HEK293 (cell line): ENCODE data around the gene ARHGAP15.

Experiments used
- CTCF ChIA-PET: fragments of 350-600 bp; formaldehyde crosslinking; extraction: SDS; loops from one replicate; lab custom pipeline; 2021; ENCODE audit warnings: antibody characterized with exemption; lab: Yijun Ruan, JAX
- POLR2A ChIA-PET: fragments of 300-600 bp; formaldehyde crosslinking; extraction: SDS; loops from one replicate; lab custom pipeline; 2020; ENCODE audit warnings: antibody characterized with exemption, inconsistent platforms; lab: Yijun Ruan, JAX
- H3K27ac ChIP-seq: fragments of 200-500 bp; sonication (Bioruptor generic); 2 replicates; pipeline ENCODE4 v1.5.1; 2014; ENCODE audit warnings: low read depth, low read length, control low read depth, inconsistent platforms; ENCODE audit errors: extremely low read depth
- H3K36me3 ChIP-seq, 2 experiments: fragments of 200-500 bp in 1 of 2; sonication (Bioruptor generic) in 1 of 2; 1 replicate in 1 of 2; 2 replicates in 1 of 2; pipeline ENCODE4 v1.5.1; 2014 to 2017; ENCODE audit warnings: inconsistent platforms in 2 of 2, low read length in 2 of 2; ENCODE audit not compliant: control insufficient read depth in 2 of 2, insufficient read depth in 1 of 2
- H3K4me1 ChIP-seq: fragments of 200-500 bp; sonication (Bioruptor generic); 2 replicates; pipeline ENCODE4 v1.5.1; 2014; ENCODE audit warnings: mild to moderate bottlenecking, low read length, inconsistent platforms; ENCODE audit not compliant: control insufficient read depth, insufficient read depth
- H3K4me3 ChIP-seq: 2 replicates; pipeline ENCODE4 v1.5.1; 2011; ENCODE audit warnings: low read depth, mild to moderate bottlenecking, control low read depth, low read length, moderate library complexity
- H3K9me3 ChIP-seq: fragments of 200-500 bp; sonication (Bioruptor generic); 2 replicates; pipeline ENCODE4 v1.5.1; 2014; ENCODE audit warnings: low read depth, low read length, inconsistent platforms; ENCODE audit not compliant: control insufficient read depth, insufficient read depth
- KLF7 ChIP-seq: fragments of 450-650 bp; formaldehyde crosslinking; IDR thresholded peaks from 2 replicates; pipeline ENCODE4 v1.5.1; 2016; ENCODE audit warnings: missing biosample characterization, missing genetic modification characterization, borderline replicate concordance
- KLF8 ChIP-seq: fragments of 450-650 bp; formaldehyde crosslinking; IDR thresholded peaks from 2 replicates; pipeline ENCODE4 v1.5.1; 2016; ENCODE audit warnings: missing biosample characterization, missing genetic modification characterization
- SP2 ChIP-seq: fragments of 450-650 bp; formaldehyde crosslinking; IDR thresholded peaks from 2 replicates; pipeline ENCODE4 v1.5.1; 2016; ENCODE audit warnings: missing biosample characterization, missing genetic modification characterization
- ZFP41 ChIP-seq: fragments of 450-650 bp; formaldehyde crosslinking; IDR thresholded peaks from 2 replicates; pipeline ENCODE4 v1.5.1; 2016; ENCODE audit warnings: missing biosample characterization, missing genetic modification characterization, borderline replicate concordance
- ZNF175 ChIP-seq: fragments of 450-650 bp; formaldehyde crosslinking; IDR thresholded peaks from 2 replicates; pipeline ENCODE4 v1.5.1; 2016; ENCODE audit warnings: missing biosample characterization, missing genetic modification characterization
- ZNF292 ChIP-seq: fragments of 450-650 bp; formaldehyde crosslinking; IDR thresholded peaks from 2 replicates; pipeline ENCODE4 v1.5.1; 2016; ENCODE audit warnings: low read depth, missing biosample characterization, missing genetic modification characterization, borderline replicate concordance
- ZNF350 ChIP-seq: fragments of 450-650 bp; formaldehyde crosslinking; IDR thresholded peaks from 2 replicates; pipeline ENCODE4 v1.5.0; 2017; ENCODE audit warnings: missing biosample characterization, mild to moderate bottlenecking, missing genetic modification characterization
- ZNF48 ChIP-seq: fragments of 450-650 bp; formaldehyde crosslinking; IDR thresholded peaks from 2 replicates; pipeline ENCODE4 v1.5.1; 2016; ENCODE audit warnings: missing biosample characterization, missing genetic modification characterization
- ZNF544 ChIP-seq: fragments of 450-650 bp; formaldehyde crosslinking; IDR thresholded peaks from 2 replicates; pipeline ENCODE4 v1.5.0; 2017; ENCODE audit warnings: missing biosample characterization, missing genetic modification characterization
- ZNF600 ChIP-seq: fragments of 450-650 bp; formaldehyde crosslinking; IDR thresholded peaks from 2 replicates; pipeline ENCODE4 v1.5.1; 2016; ENCODE audit warnings: missing biosample characterization, missing genetic modification characterization
- ZNF701 ChIP-seq: fragments of 450-650 bp; formaldehyde crosslinking; IDR thresholded peaks from 2 replicates; pipeline ENCODE4 v1.5.1; 2016; ENCODE audit warnings: missing biosample characterization, missing genetic modification characterization
- ZNF768 ChIP-seq: fragments of 450-650 bp; formaldehyde crosslinking; IDR thresholded peaks from 2 replicates; pipeline ENCODE4 v1.5.1; 2018; ENCODE audit warnings: missing biosample characterization, mild to moderate bottlenecking, missing genetic modification characterization
- ZNF785 ChIP-seq: fragments of 450-650 bp; formaldehyde crosslinking; IDR thresholded peaks from 2 replicates; pipeline ENCODE4 v1.5.1; 2016; ENCODE audit warnings: missing biosample characterization, missing genetic modification characterization
- TF ChIP-seq, protein P1 (sequence below): fragments of 450-650 bp; formaldehyde crosslinking; IDR thresholded peaks from 2 replicates; pipeline ENCODE4 v1.5.1; 2016; ENCODE audit warnings: missing biosample characterization, missing genetic modification characterization
- TF ChIP-seq, protein P2 (sequence below): fragments of 450-650 bp; formaldehyde crosslinking; IDR thresholded peaks from 2 replicates; pipeline ENCODE4 v1.5.1; 2017; ENCODE audit warnings: missing biosample characterization, missing genetic modification characterization
- TF ChIP-seq, protein P3 (sequence below): fragments of 450-650 bp; formaldehyde crosslinking; IDR thresholded peaks from 2 replicates; pipeline ENCODE4 v1.5.1; 2016; ENCODE audit warnings: missing biosample characterization, missing genetic modification characterization, borderline replicate concordance
- TF ChIP-seq, protein P4 (sequence below): fragments of 450-650 bp; formaldehyde crosslinking; conservative IDR thresholded peaks from 2 replicates; pipeline ENCODE4 v1.5.1; 2016; ENCODE audit warnings: low read depth, missing biosample characterization, missing genetic modification characterization

ARHGAP15 gene

DNA sequence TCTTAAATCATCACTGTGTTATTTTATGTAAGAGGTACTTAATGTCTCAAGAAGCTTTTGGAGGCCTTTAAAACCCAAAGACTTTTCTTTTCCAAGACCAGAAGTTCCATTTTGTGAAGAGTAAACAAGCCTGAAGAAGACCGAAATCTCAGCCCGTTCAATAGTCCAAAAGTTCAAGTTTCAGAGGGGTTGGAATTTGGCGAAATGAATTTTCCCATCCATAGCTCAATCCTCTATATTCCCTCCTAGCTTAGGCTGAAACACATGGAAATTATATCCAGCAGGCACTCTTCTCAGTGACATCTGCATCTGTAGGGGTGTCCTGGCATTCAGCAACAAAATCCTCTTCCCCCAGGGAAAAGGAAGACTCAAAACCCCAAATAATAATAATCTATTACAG is 344.6 kb downstream of the ARHGAP15 start:
- CTCF ChIA-PET: no interaction called here
- Histone ChIP-seq H3K36me3 (no peaks in the 10 kb centered on the region), H3K4me1 (no peaks in the 10 kb centered on the region), H3K9me3 (no peaks in the 10 kb centered on the region), H3K4me3 (no peak overlapping the region), H3K27ac (no peak overlapping the region)
- POLR2A ChIA-PET: no interaction called here
- TF ChIP-seq ZNF600 (tag by site-specific recombination) (no peak), ZFP41 (tag by site-specific recombination) (no peak)

DNA sequence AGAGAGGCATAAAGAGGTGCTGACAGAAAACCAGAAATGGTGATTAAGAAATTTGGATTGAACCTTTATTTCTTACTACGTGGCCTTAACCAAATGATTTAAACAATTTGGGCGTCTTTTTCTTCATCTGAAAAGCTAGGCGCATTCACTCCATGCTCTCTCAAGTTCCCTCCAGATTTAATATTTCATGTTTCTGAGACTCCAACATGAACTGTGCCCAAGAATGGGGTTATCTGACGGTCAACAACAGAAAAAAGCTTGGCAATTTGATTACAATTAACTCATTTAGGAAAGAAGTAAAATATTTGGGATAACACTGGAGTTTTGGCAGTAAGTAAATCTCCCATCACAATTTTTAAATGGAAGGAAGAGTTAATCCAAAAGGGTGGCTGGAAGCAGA is 345.4 kb downstream of the ARHGAP15 start:
- ChIA-PET CTCF (no interaction called here), POLR2A (no interaction called here)
- Histone ChIP-seq H3K9me3 (no peaks in the 10 kb centered on the region), H3K4me1 (no peaks in the 10 kb centered on the region), H3K27ac (no peak overlapping the region), H3K36me3 (no peaks in the 10 kb centered on the region), H3K4me3 (no peak overlapping the region)
- TF ChIP-seq ZNF350 (tag by site-specific recombination) (no peak), ZNF544 (tag by site-specific recombination) (no peak), ZNF48 (tag by site-specific recombination) (no peak), ZNF175 (no peak), ZNF292 (tag by site-specific recombination) (no peak), SP2 (tag by site-specific recombination) (no peak), KLF7 (tag by site-specific recombination) (no peak), KLF8 (no peak), ZNF785 (tag by site-specific recombination) (no peak), ZNF701 (tag by site-specific recombination) (no peak), ZNF768 (tag by site-specific recombination) (no peak)
- TF ChIP-seq, protein P1, sequence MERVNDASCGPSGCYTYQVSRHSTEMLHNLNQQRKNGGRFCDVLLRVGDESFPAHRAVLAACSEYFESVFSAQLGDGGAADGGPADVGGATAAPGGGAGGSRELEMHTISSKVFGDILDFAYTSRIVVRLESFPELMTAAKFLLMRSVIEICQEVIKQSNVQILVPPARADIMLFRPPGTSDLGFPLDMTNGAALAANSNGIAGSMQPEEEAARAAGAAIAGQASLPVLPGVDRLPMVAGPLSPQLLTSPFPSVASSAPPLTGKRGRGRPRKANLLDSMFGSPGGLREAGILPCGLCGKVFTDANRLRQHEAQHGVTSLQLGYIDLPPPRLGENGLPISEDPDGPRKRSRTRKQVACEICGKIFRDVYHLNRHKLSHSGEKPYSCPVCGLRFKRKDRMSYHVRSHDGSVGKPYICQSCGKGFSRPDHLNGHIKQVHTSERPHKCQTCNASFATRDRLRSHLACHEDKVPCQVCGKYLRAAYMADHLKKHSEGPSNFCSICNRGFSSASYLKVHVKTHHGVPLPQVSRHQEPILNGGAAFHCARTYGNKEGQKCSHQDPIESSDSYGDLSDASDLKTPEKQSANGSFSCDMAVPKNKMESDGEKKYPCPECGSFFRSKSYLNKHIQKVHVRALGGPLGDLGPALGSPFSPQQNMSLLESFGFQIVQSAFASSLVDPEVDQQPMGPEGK (tag by site-specific recombination): no peak
- TF ChIP-seq, protein P2, sequence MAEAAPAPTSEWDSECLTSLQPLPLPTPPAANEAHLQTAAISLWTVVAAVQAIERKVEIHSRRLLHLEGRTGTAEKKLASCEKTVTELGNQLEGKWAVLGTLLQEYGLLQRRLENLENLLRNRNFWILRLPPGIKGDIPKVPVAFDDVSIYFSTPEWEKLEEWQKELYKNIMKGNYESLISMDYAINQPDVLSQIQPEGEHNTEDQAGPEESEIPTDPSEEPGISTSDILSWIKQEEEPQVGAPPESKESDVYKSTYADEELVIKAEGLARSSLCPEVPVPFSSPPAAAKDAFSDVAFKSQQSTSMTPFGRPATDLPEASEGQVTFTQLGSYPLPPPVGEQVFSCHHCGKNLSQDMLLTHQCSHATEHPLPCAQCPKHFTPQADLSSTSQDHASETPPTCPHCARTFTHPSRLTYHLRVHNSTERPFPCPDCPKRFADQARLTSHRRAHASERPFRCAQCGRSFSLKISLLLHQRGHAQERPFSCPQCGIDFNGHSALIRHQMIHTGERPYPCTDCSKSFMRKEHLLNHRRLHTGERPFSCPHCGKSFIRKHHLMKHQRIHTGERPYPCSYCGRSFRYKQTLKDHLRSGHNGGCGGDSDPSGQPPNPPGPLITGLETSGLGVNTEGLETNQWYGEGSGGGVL (tag by site-specific recombination): no peak
- TF ChIP-seq, protein P3, sequence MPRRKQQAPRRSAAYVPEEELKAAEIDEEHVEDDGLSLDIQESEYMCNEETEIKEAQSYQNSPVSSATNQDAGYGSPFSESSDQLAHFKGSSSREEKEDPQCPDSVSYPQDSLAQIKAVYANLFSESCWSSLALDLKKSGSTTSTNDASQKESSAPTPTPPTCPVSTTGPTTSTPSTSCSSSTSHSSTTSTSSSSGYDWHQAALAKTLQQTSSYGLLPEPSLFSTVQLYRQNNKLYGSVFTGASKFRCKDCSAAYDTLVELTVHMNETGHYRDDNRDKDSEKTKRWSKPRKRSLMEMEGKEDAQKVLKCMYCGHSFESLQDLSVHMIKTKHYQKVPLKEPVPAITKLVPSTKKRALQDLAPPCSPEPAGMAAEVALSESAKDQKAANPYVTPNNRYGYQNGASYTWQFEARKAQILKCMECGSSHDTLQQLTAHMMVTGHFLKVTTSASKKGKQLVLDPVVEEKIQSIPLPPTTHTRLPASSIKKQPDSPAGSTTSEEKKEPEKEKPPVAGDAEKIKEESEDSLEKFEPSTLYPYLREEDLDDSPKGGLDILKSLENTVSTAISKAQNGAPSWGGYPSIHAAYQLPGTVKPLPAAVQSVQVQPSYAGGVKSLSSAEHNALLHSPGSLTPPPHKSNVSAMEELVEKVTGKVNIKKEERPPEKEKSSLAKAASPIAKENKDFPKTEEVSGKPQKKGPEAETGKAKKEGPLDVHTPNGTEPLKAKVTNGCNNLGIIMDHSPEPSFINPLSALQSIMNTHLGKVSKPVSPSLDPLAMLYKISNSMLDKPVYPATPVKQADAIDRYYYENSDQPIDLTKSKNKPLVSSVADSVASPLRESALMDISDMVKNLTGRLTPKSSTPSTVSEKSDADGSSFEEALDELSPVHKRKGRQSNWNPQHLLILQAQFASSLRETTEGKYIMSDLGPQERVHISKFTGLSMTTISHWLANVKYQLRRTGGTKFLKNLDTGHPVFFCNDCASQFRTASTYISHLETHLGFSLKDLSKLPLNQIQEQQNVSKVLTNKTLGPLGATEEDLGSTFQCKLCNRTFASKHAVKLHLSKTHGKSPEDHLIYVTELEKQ (tag by site-specific recombination): no peak
- TF ChIP-seq, protein P4, sequence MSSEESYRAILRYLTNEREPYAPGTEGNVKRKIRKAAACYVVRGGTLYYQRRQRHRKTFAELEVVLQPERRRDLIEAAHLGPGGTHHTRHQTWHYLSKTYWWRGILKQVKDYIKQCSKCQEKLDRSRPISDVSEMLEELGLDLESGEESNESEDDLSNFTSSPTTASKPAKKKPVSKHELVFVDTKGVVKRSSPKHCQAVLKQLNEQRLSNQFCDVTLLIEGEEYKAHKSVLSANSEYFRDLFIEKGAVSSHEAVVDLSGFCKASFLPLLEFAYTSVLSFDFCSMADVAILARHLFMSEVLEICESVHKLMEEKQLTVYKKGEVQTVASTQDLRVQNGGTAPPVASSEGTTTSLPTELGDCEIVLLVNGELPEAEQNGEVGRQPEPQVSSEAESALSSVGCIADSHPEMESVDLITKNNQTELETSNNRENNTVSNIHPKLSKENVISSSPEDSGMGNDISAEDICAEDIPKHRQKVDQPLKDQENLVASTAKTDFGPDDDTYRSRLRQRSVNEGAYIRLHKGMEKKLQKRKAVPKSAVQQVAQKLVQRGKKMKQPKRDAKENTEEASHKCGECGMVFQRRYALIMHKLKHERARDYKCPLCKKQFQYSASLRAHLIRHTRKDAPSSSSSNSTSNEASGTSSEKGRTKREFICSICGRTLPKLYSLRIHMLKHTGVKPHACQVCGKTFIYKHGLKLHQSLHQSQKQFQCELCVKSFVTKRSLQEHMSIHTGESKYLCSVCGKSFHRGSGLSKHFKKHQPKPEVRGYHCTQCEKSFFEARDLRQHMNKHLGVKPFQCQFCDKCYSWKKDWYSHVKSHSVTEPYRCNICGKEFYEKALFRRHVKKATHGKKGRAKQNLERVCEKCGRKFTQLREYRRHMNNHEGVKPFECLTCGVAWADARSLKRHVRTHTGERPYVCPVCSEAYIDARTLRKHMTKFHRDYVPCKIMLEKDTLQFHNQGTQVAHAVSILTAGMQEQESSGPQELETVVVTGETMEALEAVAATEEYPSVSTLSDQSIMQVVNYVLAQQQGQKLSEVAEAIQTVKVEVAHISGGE (tag by site-specific recombination): no peak
